ENCODE results near the gene ARHGAP33.
A peak's percentile ranks its signal among the peaks of the same experiment; 100 is the strongest.

Gene ARHGAP33

DNA sequence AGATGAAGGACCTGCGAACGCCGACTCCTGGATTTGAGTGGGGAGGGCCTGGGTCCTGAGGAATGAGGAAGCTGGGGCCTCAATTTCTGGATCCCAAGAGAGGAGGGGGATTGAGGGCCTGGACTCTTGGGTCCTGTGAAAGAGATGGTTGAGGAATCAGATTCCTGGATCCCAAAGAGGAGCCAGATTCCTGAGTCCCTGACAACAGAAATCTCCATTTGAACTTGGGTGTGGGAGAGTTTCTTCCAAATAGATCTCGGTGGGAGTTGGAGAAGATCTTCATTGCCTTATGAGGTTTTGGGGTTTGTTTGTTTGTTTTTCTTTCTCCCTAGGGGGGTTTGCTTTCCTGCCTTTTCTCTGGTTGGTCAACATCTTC is 29.3 kb upstream of the ARHGAP33 start:
- peak overlapping the region; percentile 74 for H3K4me3 ChIP-seq
- H3K27me3 ChIP-seq = no peaks in the 10 kb centered on the region
- H3K36me3 ChIP-seq = no peaks in the 10 kb centered on the region
- TF ChIP-seq Cebpa-rat (IDR thresholded peaks at IDR 0.05) = no peak
- H3K9ac ChIP-seq = peak overlapping the region; percentile 79
- peak overlapping the region; percentile 94 for H3K4me2 ChIP-seq
- peaks cover 79% of the 10 kb centered on the region for H3K4me1 ChIP-seq
- no peaks in the 10 kb centered on the region for H3K9me3 ChIP-seq
- H3K27ac ChIP-seq = peak overlapping the region; percentile 94
- no peaks in the 10 kb centered on the region for H4K20me1 ChIP-seq

DNA sequence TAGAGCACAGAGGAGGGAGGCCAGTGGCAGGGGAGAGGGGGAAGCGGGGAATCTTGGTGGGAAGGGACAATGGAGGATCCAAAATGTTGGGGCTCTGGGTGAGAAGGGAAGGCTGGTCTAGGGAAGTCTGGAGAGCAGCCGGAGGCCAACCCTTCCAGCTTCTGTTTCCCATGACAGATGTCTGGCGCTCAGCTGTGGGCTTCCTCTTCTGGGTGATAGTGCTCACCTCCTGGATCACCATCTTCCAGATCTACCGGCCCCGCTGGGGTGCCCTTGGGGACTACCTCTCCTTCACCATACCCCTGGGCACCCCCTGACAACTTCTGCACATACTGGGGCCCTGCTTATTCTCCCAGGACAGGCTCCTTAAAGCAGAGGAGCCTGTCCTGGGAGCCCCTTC is 28.8 kb upstream of the ARHGAP33 start:
- TF ChIP-seq Cebpa-rat (IDR thresholded peaks at IDR 0.05) = no peak
- H3K4me3 ChIP-seq = peak overlapping the region; percentile 74
- peak overlapping the region; percentile 94 for H3K4me2 ChIP-seq
- peak overlapping the region; percentile 79 for H3K9ac ChIP-seq
- H3K27me3 ChIP-seq = no peaks in the 10 kb centered on the region
- H3K4me1 ChIP-seq = peaks cover 76% of the 10 kb centered on the region
- H3K27ac ChIP-seq = 0 out of 2 replicates have a peak overlapping the region, but pooled peaks have one; percentile 94
- no peaks in the 10 kb centered on the region for H4K20me1 ChIP-seq
- H3K36me3 ChIP-seq = no peaks in the 10 kb centered on the region
- H3K9me3 ChIP-seq = no peaks in the 10 kb centered on the region

DNA sequence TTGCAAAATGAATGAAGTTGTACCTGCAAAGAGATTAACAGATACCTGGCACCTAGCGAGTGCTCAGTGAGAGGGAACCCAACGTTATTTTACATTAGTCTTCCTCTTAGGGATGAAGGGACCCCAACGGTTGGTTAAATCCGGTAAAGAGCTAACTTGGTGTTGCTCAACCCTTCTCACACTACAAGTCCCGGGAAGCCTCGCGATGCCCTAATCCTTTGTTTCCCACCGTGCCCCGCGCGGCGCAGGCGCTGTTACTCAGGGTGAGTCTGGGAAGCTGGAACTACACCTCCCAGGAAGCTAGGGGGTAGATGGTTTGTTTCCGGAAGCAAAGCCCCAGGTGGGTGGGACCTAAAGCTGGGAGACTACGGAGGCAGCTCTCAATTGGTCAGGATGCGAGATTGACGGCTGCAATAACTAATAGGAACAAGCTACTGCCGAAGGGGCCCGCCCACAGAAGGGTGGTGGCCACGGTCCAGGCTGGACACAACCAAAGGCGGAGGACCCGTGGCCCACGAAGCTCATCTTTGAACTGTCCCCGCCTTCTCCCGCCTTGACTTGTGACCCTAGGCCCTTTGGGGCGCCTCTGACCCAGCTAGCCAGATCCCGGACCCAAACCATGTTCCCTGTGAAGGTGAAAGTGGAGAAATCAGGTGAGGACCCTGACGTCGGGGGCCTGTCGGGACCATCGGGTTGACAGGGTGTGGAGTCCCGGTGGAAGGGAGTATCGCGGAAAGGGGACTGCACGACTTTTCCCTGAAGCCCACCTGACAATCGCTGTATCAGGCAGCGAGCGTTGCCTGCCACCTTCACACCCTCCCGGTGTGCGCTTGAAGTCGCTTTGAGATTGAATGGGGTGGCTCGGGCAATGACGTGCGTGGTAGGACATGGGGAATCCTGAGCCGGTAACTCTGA is 27.0 kb upstream of the ARHGAP33 start, which contains the start of gene LIN37:
Gene LIN37 (plus strand): TSS at position 471 of the 915 bp plus-strand sequence. CDS start 149 bp downstream, at position 620.
- Histone ChIP-seq H3K27ac (peak within 1 kb of the TSS; percentile 66), H3K9ac (peak within 1 kb of the TSS; percentile 81), H3K4me2 (peak within 1 kb of the TSS; percentile 94), H3K4me1 (peaks cover 58% of the 10 kb centered on the region), H4K20me1 (no peaks in the 10 kb centered on the region), H3K9me3 (no peaks in the 10 kb centered on the region), H3K4me3 (peak within 1 kb of the TSS; percentile 81), H3K27me3 (no peaks in the 10 kb centered on the region), H3K36me3 (peaks cover 17% of the 10 kb centered on the region)
- peak; percentile 95 for TF ChIP-seq Cebpa-rat (IDR thresholded peaks at IDR 0.05)

- H3K9ac ChIP-seq = peak overlapping the region; percentile 53
- no peak overlapping the region for H3K4me3 ChIP-seq
- TF ChIP-seq Cebpa-rat (IDR thresholded peaks at IDR 0.05) = no peak
- H4K20me1 ChIP-seq = no peaks in the 10 kb centered on the region
- peaks cover 45% of the 10 kb centered on the region for H3K4me1 ChIP-seq
- H3K27me3 ChIP-seq = no peaks in the 10 kb centered on the region
- H3K36me3 ChIP-seq = peaks cover 29% of the 10 kb centered on the region
- no peak overlapping the region; the same call in 1 of the 2 replicates for H3K27ac ChIP-seq
- no peaks in the 10 kb centered on the region for H3K9me3 ChIP-seq
- peak overlapping the region; percentile 90 for H3K4me2 ChIP-seq
Measured at GRCh38 chr19:35750167-35750566, 25.2 kb upstream of the ARHGAP33 start.

DNA sequence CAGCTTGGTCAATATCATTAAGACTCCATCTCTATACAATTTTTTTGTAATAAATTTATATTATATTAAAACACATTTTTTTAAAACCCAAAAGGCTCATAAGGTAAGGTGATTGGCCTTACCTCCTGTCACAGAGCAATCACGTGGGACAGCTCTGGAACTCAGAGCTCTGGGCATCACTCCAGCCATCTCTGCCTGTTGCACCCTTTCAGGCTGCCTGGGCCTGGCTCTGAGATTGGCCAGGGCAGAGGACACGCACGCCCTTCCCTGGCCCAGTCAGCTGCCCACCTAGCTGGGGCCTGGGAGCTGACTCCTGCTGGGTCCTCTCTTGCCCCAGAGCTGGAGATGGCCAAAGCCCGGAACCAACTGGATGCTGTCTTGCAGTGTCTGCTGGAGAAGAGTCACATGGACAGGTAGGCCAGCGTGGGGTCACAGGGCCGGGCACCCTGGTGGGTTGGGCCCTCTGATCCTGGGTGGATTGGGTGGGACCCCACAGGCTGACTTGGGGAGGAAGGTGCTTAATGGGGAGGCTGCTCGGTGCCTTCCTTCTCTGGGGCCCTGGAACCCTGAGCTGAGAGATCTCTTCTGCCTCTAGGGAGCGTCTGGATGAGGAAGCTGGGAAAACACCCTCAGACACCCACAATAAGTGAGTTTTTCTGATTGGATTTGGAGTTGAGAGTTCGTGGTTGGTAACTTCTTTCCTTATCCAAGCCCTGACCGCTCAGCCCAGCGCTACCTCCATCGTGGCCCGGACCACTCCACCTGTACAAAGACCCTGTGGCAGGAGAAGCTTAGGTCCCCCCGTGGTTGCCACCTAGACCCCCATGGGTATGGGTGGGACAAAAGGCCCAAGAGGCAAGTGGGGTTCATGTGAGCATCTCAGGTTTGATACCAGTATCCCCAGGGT is 23.3 kb upstream of the ARHGAP33 start:
- Histone ChIP-seq H3K9me3 (no peaks in the 10 kb centered on the region), H3K4me1 (peaks cover 38% of the 10 kb centered on the region), H3K4me2 (no peak overlapping the region), H3K36me3 (peaks cover 34% of the 10 kb centered on the region), H4K20me1 (no peaks in the 10 kb centered on the region), H3K27me3 (no peaks in the 10 kb centered on the region), H3K9ac (no peak overlapping the region), H3K27ac (no peak overlapping the region), H3K4me3 (no peak overlapping the region)
- no peak for TF ChIP-seq Cebpa-rat (IDR thresholded peaks at IDR 0.05)

GRCh38 chr19:35752746-35753350 is 22.5 kb upstream of the ARHGAP33 start:
- no peak overlapping the region for H3K9ac ChIP-seq
- H3K27me3 ChIP-seq = no peaks in the 10 kb centered on the region
- peaks cover 34% of the 10 kb centered on the region for H3K4me1 ChIP-seq
- no peak overlapping the region for H3K27ac ChIP-seq
- H3K4me2 ChIP-seq = no peak overlapping the region
- no peak for TF ChIP-seq Cebpa-rat (IDR thresholded peaks at IDR 0.05)
- H3K9me3 ChIP-seq = no peaks in the 10 kb centered on the region
- no peak overlapping the region for H3K4me3 ChIP-seq
- peaks cover 34% of the 10 kb centered on the region for H3K36me3 ChIP-seq
- no peaks in the 10 kb centered on the region for H4K20me1 ChIP-seq

DNA sequence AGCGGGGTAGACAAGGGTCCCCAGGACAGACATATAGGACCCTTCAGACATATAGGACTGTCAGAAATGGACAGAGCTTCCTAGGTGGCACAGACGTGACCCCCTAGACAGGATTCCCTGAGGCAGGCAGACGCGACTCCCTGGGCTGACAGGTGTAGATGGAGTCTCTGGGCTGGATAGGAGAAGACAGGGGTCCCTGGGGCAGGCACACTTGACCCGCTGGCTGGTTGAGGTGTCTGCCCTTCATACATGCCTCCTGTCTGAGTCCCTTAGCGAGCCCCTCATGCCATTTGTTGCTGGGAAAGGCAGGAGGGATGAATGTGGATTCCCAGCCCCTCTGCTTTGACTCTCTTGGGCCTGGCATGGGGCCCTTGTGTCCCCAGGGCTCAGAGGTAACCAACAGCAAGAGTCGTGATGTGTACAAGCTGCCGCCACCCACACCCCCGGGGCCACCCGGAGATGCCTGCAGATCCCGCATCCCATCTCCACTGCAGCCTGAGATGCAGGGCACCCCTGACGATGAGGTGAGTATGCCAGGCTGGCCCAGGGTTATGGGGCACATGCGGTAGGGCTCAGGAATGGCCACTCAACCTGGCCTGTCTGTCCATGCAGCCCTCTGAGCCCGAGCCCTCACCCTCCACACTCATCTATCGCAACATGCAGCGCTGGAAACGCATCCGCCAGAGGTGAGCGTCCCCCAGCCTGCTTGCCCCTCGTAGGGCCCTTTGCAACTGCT is 21.6 kb upstream of the ARHGAP33 start:
- TF ChIP-seq Cebpa-rat (IDR thresholded peaks at IDR 0.05) = no peak
- Histone ChIP-seq H3K27me3 (no peaks in the 10 kb centered on the region), H3K9me3 (no peaks in the 10 kb centered on the region), H4K20me1 (no peaks in the 10 kb centered on the region), H3K27ac (no peak overlapping the region), H3K4me2 (no peak overlapping the region), H3K4me1 (peaks cover 34% of the 10 kb centered on the region), H3K4me3 (no peak overlapping the region), H3K9ac (no peak overlapping the region), H3K36me3 (peaks cover 34% of the 10 kb centered on the region)

DNA sequence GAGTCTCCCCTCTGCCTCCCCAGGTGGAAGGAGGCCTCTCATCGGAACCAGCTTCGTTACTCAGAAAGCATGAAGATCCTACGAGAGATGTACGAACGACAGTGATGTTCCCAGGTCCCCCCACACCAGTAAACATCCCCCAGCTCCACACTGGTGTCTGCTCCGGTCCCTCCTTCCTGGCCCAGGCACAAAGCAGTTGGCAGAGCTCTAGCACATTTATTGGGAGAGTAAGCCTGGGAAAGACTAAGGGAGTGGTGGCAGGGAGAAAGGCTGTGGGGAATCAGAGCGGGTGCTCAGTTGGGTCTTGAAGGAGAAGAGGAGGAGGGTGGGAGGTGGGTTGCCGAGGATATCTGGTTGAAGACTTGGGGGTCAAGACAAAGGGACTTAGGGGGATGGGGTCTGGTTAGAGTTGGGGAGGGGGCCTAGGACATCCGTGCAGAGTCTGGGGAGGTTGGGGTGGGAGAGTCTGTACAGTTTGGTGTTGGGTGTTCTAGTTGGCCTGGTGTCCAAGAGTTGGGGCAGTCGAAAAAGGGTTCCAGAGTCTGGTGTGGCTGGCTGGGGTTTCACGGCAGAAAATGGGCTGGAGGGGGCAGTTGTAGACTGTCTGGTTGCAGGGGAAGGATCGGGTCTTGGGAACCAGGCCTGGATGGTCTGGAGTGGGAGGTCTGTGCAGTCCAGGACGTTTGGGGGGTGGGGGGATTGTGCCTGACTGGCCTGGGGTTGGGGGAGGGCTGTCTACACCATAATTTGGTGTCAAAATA is 20.8 kb upstream of the ARHGAP33 start:
- H3K4me3 ChIP-seq = no peak overlapping the region
- H3K27me3 ChIP-seq = no peaks in the 10 kb centered on the region
- no peak overlapping the region for H3K4me2 ChIP-seq
- no peak overlapping the region for H3K27ac ChIP-seq
- no peak for TF ChIP-seq Cebpa-rat (IDR thresholded peaks at IDR 0.05)
- H3K4me1 ChIP-seq = peaks cover 34% of the 10 kb centered on the region
- peaks cover 34% of the 10 kb centered on the region for H3K36me3 ChIP-seq
- H3K9me3 ChIP-seq = no peaks in the 10 kb centered on the region
- H3K9ac ChIP-seq = no peak overlapping the region
- peaks cover 7% of the 10 kb centered on the region for H4K20me1 ChIP-seq

All from BLaER1 (cell line).